Small intestine (tissue), 7 donors: ENCODE measurements around the gene TMEM217. TPM values are rescaled to one million over a fixed set of nuclear protein-coding genes. Genes with fewer than 3 reads are reported as not detected.
"Not testable (repeated sequence)": the region's sequence is repeated elsewhere in the genome, so short reads cannot be mapped to it uniquely, and the experiment has no call there.

Experiments used
- DNase-seq, 2 donors: peaks; one replicate each; pipeline versions ENCODE4 v3.0.0 to v3.0.0-alpha.2; 2013
- FAIRE-seq: peaks from 2 replicates; lab custom pipeline; 2012; peaks lifted over from hg19 to GRCh38; lab: Jason Lieb, UNC
- H3K27ac ChIP-seq, 3 donors: one replicate each; pipeline ENCODE4 v1.5.1; 2013; ENCODE audit warnings: low read length in 2 of 3, mild to moderate bottlenecking in 2 of 3, control low read depth in 1 of 3, inconsistent platforms in 1 of 3, low read depth in 1 of 3, moderate library complexity in 1 of 3
- H3K27me3 ChIP-seq, 3 donors: one replicate each; pipeline ENCODE4 v1.6.1; 2013; ENCODE audit warnings: low read length in 3 of 3, inconsistent platforms in 1 of 3; ENCODE audit not compliant: control insufficient read depth in 3 of 3, insufficient read depth in 3 of 3
- H3K36me3 ChIP-seq, 3 donors: one replicate each; pipeline ENCODE4 v1.6.1; 2013; ENCODE audit warnings: low read length in 3 of 3, inconsistent platforms in 1 of 3, low read depth in 1 of 3, mild to moderate bottlenecking in 1 of 3, moderate library complexity in 1 of 3; ENCODE audit not compliant: control insufficient read depth in 3 of 3, insufficient read depth in 2 of 3
- H3K4me1 ChIP-seq, 3 donors: one replicate each; pipeline ENCODE4 v1.6.1; 2013; ENCODE audit warnings: low read length in 2 of 3, inconsistent platforms in 1 of 3, low read depth in 1 of 3, mild to moderate bottlenecking in 1 of 3, moderate library complexity in 1 of 3; ENCODE audit not compliant: control insufficient read depth in 3 of 3, insufficient read depth in 2 of 3
- H3K4me3 ChIP-seq, 3 donors: one replicate each; pipeline ENCODE4 v1.5.1; 2013; ENCODE audit warnings: low read length in 3 of 3, control low read depth in 1 of 3, inconsistent platforms in 1 of 3, low read depth in 1 of 3, mild to moderate bottlenecking in 1 of 3, moderate library complexity in 1 of 3
- H3K9me3 ChIP-seq, 2 donors: one replicate each; pipeline ENCODE4 v1.6.1; 2013; ENCODE audit warnings: low read depth in 1 of 2, low read length in 1 of 2; ENCODE audit not compliant: control insufficient read depth in 2 of 2, insufficient read depth in 1 of 2
- WGBS, 3 donors: extraction: QIAGEN DNeasy Blood & Tissue Kit; methylation state at CpG; one replicate each; pipeline ENCODE4 v1.1.7; 2013; 5-methylcytosine and 5-hydroxymethylcytosine counted together
- polyA plus RNA-seq, 4 donors: library from polyadenylated mRNA; stranded (reverse) in 3 of 4; unstranded in 1 of 4; fragments of 200-250 nt in 3 of 4; fragments of 120-200 nt in 1 of 4; gene quantifications; one replicate each; pipeline versions ENCODE4 v1.2.1 to v1.2.3, GENCODE V29; 2013
- donor health status: healthy with polysubstance abuse.
- donor health status: control.
- donor health status: control.
- donor health status: Bipolar disorder and iron deficiency.
- donor health status: healthy.

The TMEM217 gene
- polyA plus RNA-seq, 4 donors, result 0.38 to 1.6 (median 0.84) TPM

DNA sequence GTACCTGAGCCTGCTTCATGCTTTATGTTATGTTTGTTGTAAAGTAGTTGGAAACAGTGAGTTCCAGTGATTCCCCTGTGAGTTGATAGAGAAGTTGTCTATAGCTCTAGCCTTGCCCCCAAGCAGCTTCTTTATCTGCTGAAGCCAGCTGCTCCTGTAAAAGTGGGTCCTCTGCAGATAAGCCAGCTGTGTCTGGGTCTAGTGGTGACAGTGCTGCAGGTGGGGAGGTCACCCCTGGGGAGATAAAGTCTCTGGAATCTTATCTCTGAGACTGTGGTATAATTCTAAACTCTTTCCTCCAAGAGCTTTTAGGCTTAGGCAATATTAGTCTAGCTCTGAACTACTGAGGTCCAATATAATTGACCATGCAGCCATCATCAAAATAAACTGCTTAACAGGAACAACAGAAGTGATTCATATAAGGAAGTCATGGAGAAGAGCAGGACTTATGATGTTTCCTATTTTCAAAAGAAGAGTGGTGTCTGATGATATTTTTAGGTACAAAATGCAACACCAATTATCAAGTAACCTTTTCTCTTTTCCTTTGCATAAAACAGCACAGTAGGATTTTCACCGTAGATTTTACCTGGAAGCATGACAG is 44.2 kb upstream of the TMEM217 start:
- WGBS, 3 donors, result 85 to 100% (median 100%) methylated on average over 1 of the region's 1 CpG
- H3K36me3 ChIP-seq, result peaks cover 9 to 31% (median 14%) of the 10 kb centered on the region in 3 donors
- H3K27me3 ChIP-seq, result no peaks in the 10 kb centered on the region
- no peaks in the 10 kb centered on the region for H3K9me3 ChIP-seq
- DNase-seq (no peak), FAIRE-seq (no peak)
- H3K27ac ChIP-seq, result no peak overlapping the region
- H3K4me1 ChIP-seq, result no peaks in the 10 kb centered on the region
- no peak overlapping the region for H3K4me3 ChIP-seq

DNA sequence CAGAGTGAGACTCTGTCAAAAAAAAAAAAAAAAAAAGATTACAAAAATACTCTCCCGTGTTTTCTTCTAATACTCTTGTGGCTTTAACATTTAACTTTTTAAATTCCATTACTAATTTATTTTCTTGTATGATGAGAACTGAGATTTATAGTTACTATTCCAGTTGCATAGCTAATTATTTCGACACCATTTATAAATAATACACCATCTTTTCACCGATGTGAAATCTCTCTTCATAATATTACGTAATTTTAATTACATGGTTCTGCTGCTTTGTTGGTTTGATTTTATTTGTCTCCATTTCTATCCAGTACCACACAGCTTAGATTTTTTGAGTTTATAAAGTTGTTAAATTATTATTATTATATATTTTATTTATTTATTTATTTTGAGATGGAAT is 42.0 kb upstream of the TMEM217 start:
- FAIRE-seq (no peak), DNase-seq (no peak)
- no peak overlapping the region for H3K27ac ChIP-seq
- WGBS, 3 donors, result 90 to 95% (median 91%) methylated on average over 4 of the region's 4 CpGs
- peaks cover 9 to 36% (median 15%) of the 10 kb centered on the region in 3 donors for H3K36me3 ChIP-seq
- H3K4me3 ChIP-seq, result no peak overlapping the region
- no peaks in the 10 kb centered on the region for H3K27me3 ChIP-seq
- no peaks in the 10 kb centered on the region for H3K4me1 ChIP-seq
- H3K9me3 ChIP-seq, result no peaks in the 10 kb centered on the region

- H3K27ac ChIP-seq, result no peak overlapping the region
- H3K36me3 ChIP-seq, result peaks cover 14 to 37% (median 18%) of the 10 kb centered on the region in 3 donors
- H3K4me1 ChIP-seq, result no peaks in the 10 kb centered on the region
- H3K27me3 ChIP-seq, result no peaks in the 10 kb centered on the region
- DNase-seq (no peak), FAIRE-seq (no peak)
- H3K9me3 ChIP-seq, result peaks cover 0 to 3% of the 10 kb centered on the region in 2 donors
- H3K4me3 ChIP-seq, result no peak overlapping the region
Observed at GRCh38 chr6:37298958-37299357, 41.0 kb upstream of the TMEM217 start.

GRCh38 chr6:37297637-37298036 is 39.7 kb upstream of the TMEM217 start:
- H3K36me3 ChIP-seq, result peaks cover 8 to 32% (median 15%) of the 10 kb centered on the region in 3 donors
- H3K4me3 ChIP-seq, FAIRE-seq, DNase-seq, H3K9me3 ChIP-seq, H3K27ac ChIP-seq, H3K4me1 ChIP-seq, H3K27me3 ChIP-seq: not testable (repeated sequence)

DNA sequence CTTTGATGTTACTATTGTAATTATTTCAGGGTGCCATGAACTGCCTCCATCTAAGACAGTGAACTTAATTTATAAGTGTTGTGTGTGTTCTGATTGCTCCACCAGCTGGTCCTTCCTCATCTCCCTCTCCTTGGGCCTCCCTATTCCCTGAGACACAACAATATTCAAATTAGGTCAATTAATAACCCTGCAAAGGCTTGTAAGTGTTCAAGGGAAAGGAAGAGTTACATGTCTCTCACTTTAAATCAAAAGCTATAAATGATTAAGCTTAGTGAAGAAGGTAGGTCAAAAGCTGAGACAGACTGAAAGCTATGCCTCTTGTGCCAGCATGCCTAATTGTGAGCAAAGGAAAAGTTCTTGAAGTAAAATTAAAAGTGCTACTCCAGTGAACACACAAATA is 35.5 kb upstream of the TMEM217 start:
- H3K4me1 ChIP-seq, result no peaks in the 10 kb centered on the region
- H3K27me3 ChIP-seq, result no peaks in the 10 kb centered on the region
- H3K9me3 ChIP-seq, result peaks cover 0 to 3% of the 10 kb centered on the region in 2 donors
- H3K4me3 ChIP-seq, result no peak overlapping the region
- DNase-seq (no peak), FAIRE-seq (no peak)
- peaks cover 10 to 32% (median 18%) of the 10 kb centered on the region in 3 donors for H3K36me3 ChIP-seq
- H3K27ac ChIP-seq, result no peak overlapping the region

- no peak overlapping the region for H3K27ac ChIP-seq
- H3K4me3 ChIP-seq, result no peak overlapping the region
- WGBS, 3 donors, result 59 to 91% (median 71%) methylated on average over 3 of the region's 3 CpGs
- no peaks in the 10 kb centered on the region for H3K4me1 ChIP-seq
- peaks cover 15 to 25% (median 17%) of the 10 kb centered on the region in 3 donors for H3K36me3 ChIP-seq
- H3K27me3 ChIP-seq, result no peaks in the 10 kb centered on the region
- H3K9me3 ChIP-seq, result peaks cover 0 to 3% of the 10 kb centered on the region in 2 donors
- FAIRE-seq, result no peak
- no peak for DNase-seq
Observed at GRCh38 chr6:37289931-37290330, 32.0 kb upstream of the TMEM217 start.

DNA sequence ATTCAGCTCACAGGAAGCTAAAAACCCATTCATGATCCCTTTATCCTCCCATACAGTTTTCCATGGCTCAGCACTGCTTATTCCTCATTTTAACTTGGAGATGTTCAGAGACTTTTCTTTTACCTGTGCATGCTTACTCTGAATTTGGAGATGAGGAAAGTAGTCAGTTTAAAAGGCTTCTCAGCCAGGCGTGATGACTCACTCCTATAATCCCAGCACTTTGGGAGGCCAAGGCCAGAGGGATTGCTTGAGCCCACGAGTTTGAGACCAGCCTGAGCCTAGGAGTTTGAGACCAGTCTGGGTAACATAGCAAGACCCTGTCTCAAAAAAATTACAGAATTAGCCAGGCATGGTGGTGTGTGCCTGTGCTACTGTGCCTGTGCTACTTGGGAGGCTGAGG is 30.3 kb upstream of the TMEM217 start:
- 72 to 83% (median 78%) methylated on average over 2 of the region's 2 CpGs for WGBS, 3 donors
- no peak for FAIRE-seq

GRCh38 chr6:37287519-37288157 is 29.7 kb upstream of the TMEM217 start:
- DNase-seq (no peak), FAIRE-seq (no peak)
- WGBS, 3 donors, result 93 to 95% (median 94%) methylated on average over 2 of the region's 2 CpGs
- H3K4me1 ChIP-seq, result no peaks in the 10 kb centered on the region
- H3K9me3 ChIP-seq, result no peaks in the 10 kb centered on the region
- H3K4me3 ChIP-seq, result no peak overlapping the region
- H3K27ac ChIP-seq, result no peak overlapping the region
- peaks cover 13 to 40% (median 25%) of the 10 kb centered on the region in 3 donors for H3K36me3 ChIP-seq
- H3K27me3 ChIP-seq, result no peaks in the 10 kb centered on the region

More for the DNA sequence above, 30.3 kb upstream of the TMEM217 start:
- Histone ChIP-seq H3K4me1 (no peaks in the 10 kb centered on the region), H3K4me3 (no peak overlapping the region), H3K9me3 (no peaks in the 10 kb centered on the region), H3K36me3 (peaks cover 13 to 36% (median 21%) of the 10 kb centered on the region in 3 donors), H3K27me3 (no peaks in the 10 kb centered on the region), H3K27ac (no peak overlapping the region)
- no peak for DNase-seq
